Retinal pigment epithelial cell (primary cell): ENCODE measurements around the gene CLTC.

Source experiments
- DNase-seq: peaks from one replicate; pipeline ENCODE4 v3.0.0-alpha.2; 2010; ENCODE audit warnings: low read depth
- H3K4me3 ChIP-seq: 2 replicates; pipeline ENCODE4 v1.5.1; 2011; ENCODE audit warnings: mild to moderate bottlenecking, low read length, control low read depth, moderate library complexity
- CTCF ChIP-seq: conservative IDR thresholded peaks from 2 replicates; pipeline ENCODE4 v1.5.1; 2011; ENCODE audit warnings: low read depth, low read length, control low read depth, inconsistent platforms

CLTC gene

DNA sequence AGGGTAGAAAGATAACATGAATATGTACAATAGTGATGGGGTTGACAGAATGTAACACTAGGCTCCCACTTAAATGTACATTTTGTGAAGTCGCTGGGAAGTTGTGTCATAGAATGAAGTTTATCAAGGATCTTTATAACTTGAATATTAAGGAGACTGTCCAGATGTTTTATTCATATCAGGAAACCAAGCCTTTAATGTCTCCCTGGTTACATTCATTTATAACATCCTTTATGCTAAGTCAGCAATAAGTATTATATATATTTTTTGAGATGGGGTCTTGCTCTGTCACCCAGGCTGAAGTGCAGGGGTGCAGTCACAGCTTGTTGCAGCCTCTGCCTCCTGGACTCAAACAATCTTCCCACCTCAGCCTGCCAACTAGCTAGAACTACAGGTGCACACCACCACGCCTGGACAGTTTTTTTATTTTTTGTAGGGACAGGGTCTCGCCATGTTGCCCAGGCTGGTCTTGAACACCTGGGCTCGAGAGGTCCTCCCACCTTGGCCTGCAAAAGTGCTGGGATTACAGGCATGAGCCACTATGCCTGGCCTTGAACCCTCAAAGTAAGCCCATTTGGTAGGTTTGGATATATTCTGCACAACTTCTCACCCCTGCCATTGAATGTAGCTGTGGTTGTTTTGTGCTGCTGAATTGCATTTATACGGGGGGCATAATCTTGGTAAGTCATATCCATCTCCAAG lies 14.1 kb downstream of the CLTC start:
- no peak for DNase-seq
- H3K4me3 ChIP-seq, result no peak overlapping the region
- no peak for TF ChIP-seq CTCF

DNA sequence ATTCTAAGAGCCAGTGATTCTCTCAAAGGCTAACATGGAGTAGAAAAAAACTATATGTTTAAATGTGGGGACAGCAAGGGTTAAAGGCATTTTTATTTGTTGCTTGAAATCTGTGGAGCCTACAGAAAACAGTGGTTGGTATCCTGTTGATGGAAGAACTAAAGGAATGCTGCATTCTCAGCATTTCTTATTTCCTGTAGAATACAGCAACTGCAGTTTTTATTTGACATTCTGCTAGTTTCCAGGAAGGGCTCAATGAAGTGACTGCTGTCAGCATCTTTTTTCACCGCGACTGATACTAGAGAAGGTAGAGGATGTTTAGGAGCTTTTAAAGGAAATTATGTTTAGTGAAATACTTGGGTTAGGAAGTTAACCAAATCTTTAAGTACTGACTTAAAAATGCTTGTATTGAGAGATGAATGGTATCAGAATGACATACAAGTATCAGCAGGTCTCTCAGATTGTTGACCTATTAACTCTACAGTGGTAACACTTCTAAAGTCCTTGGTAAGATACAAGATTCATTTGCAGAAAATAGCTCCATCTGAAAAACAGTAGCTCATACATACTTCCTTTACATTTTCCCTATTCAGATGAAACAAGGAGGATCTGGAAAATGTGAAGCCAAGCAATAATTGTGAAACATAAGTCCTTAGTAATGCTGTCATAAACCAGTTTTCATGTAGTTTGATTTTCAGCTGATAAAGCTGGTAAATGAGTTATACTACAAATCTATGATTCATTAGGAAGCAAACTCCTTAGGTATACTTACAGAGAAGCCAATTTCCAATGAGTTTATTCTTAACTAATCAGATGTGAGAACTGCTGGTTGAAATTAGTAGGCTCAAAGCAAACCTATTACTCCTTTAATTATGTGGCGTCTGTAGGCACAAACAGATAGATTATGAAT lies 15.2 kb downstream of the CLTC start:
- DNase-seq, result no peak
- no peak for TF ChIP-seq CTCF
- H3K4me3 ChIP-seq, result no peak overlapping the region

- no peak overlapping the region for H3K4me3 ChIP-seq
- no peak for DNase-seq
- no peak for TF ChIP-seq CTCF
Observed at GRCh38 chr17:59637611-59638310, 18.1 kb downstream of the CLTC start.

DNA sequence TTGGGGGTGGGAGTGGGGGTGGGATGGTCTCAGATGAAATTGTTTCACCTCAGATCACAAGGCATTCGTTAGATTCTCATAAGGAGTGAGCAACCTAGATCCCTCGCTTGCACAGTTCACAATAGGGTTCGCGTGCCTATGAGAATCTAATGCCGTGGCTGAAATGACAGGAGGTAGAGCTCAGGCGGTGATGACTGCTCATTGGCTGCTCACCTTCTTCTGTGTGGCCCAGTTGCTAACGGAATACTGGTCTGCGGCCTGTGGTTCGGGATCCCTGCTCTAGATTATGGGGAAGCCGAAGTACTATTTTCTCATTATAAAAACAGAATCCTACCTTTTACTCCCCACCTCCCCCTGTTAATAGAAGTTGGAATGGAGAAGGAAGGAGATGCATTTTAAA lies 18.9 kb downstream of the CLTC start:
- no peak overlapping the region for H3K4me3 ChIP-seq
- TF ChIP-seq CTCF, result no peak
- no peak for DNase-seq

DNA sequence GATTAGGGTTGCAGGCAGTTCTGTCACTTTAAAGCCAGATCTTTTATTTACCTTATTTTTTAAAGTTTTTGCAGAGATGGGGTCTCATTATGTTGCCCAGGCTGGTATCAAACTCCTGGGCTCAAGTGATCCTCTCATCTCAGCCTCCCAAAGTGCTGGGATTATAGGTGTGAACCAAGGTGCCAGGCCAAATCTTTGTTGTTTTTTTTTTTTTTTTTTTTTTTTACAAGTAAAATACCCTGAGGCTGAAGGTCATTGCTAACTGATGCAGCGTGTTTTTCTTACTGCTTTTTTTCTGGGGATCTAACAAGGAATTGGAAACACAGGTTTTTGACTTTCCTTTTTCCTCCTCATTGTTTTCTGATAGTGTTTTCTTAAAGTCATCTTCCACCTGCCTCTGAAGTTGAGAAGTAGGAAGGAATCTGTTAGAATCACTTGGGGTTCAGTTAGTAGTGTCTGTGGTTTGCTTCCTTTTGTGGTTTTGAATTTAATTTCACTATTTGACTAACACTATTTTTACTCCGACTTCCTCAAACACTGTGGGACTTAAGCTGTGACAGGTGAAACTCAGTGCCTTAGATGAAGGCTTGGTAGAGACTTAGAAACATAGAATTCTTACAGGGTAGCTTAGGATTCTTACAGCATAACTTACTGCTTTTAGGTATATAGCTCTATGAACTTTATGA lies 22.2 kb downstream of the CLTC start:
- no peak overlapping the region for H3K4me3 ChIP-seq
- DNase-seq, result no peak
- no peak for TF ChIP-seq CTCF

DNA sequence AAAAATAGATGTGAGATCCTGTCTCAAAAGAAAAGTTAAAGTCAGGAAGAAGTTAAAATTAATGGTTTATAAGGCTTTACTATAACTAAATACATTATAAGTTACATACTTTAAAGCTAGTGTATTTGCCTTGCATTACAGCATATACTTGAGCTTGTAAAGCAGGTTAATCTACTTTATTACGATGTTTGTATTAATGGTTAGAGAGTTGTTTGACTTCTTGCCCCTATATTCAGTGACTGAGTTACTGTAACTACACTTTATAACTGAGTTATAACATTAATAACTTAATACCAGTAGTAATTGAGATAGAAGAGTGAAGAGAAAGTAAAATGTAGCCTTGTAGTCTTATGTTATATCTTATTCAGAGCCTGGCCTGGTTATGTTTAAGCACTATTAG lies 22.9 kb downstream of the CLTC start:
- H3K4me3 ChIP-seq, result no peak overlapping the region
- no peak for DNase-seq
- no peak for TF ChIP-seq CTCF
